Brain microvascular endothelial cell (primary cell): ENCODE measurements around the gene FIZ1.

ENCODE experiments used
- DNase-seq: peaks from one replicate; pipeline ENCODE4 v3.0.0-alpha.2; 2020
- H3K27ac ChIP-seq: fragments of 250-450 bp; sonication (Bioruptor Pico); 2 replicates; pipeline ENCODE4 v1.5.1; 2020; ENCODE audit warnings: mild to moderate bottlenecking, moderate library complexity
- H3K27me3 ChIP-seq: fragments of 250-450 bp; sonication (Bioruptor Pico); replicated peaks from 2 replicates; pipeline ENCODE4 v1.5.1; 2020; ENCODE audit warnings: mild to moderate bottlenecking
- H3K36me3 ChIP-seq: fragments of 250-450 bp; sonication (Bioruptor Pico); replicated peaks from 2 replicates; pipeline ENCODE4 v1.5.1; 2020; ENCODE audit warnings: mild to moderate bottlenecking
- H3K4me3 ChIP-seq: 2 replicates; pipeline ENCODE4 v1.5.1; 2011; ENCODE audit warnings: low read depth, mild to moderate bottlenecking, control low read depth, low read length, moderate library complexity
- in situ Hi-C: cut with HindIII; loops from 2 replicates; pipeline ENCODE4 v1.10.0; 2017; ENCODE audit warnings: low sequenced_read_pairs, low pct_ligation_motif_present
- TF ChIP-seq, protein P1 (sequence below): IDR thresholded peaks from 2 replicates; pipeline ENCODE4 v1.5.1; 2011; ENCODE audit warnings: low read depth, mild to moderate bottlenecking, moderate library complexity, low read length, control low read depth, inconsistent platforms; ENCODE audit errors: missing control alignments

FIZ1 gene

DNA sequence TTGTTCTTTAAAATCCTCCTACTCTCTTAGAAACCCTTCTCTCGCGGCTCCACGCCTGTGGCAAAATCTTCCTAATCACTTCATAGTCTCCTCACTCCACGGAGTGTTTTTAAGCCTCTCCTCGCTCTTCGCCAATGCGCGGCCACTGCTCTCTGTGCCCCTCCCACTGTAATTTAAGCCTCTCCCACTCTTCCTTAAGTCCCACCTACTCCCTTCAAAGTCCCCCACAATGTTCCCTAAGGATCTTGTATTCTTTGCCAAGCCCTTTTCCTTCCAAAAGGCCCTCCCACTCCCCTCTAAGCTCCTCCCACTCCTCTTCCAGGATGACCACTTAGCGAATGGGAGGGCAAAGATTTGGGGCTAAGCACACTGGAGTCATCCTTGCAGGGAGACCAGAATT lies 1.3 kb downstream of the FIZ1 start:
- Histone ChIP-seq H3K27me3 (no peaks in the 10 kb centered on the region), H3K27ac (no peak overlapping the region), H3K4me3 (no peak overlapping the region), H3K36me3 (peaks cover 25% of the 10 kb centered on the region)
- TF ChIP-seq, protein P1, sequence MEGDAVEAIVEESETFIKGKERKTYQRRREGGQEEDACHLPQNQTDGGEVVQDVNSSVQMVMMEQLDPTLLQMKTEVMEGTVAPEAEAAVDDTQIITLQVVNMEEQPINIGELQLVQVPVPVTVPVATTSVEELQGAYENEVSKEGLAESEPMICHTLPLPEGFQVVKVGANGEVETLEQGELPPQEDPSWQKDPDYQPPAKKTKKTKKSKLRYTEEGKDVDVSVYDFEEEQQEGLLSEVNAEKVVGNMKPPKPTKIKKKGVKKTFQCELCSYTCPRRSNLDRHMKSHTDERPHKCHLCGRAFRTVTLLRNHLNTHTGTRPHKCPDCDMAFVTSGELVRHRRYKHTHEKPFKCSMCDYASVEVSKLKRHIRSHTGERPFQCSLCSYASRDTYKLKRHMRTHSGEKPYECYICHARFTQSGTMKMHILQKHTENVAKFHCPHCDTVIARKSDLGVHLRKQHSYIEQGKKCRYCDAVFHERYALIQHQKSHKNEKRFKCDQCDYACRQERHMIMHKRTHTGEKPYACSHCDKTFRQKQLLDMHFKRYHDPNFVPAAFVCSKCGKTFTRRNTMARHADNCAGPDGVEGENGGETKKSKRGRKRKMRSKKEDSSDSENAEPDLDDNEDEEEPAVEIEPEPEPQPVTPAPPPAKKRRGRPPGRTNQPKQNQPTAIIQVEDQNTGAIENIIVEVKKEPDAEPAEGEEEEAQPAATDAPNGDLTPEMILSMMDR: no peak
- DNase-seq: no peak
- in situ Hi-C loops: no loop called here

DNA sequence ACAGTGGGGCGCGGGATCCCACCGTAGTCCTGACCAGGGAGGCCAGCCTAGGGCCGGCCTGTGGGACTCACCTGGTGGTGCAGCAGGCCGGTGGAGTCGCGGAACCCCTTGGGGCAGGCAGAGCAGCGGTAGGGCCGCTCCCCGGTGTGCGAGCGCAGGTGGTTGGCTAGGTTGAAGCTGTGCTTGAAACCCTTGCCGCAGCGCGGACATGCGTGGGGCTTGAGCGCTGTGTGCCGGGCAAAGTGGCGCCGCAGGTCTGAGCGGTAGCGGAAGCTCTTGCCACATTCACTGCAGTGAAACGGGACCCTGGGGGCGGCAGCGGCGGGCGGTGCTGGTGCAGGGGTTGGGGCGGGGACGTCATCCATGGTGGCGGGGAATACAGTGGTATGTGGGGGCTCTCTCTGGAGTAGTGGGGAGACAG lies 1.8 kb downstream of the FIZ1 start:
- peaks cover 28% of the 10 kb centered on the region for H3K36me3 ChIP-seq
- TF ChIP-seq, protein P1: no peak
- in situ Hi-C loops: no loop called here
- no peak for DNase-seq
- no peak overlapping the region for H3K27ac ChIP-seq
- no peaks in the 10 kb centered on the region for H3K27me3 ChIP-seq
- H3K4me3 ChIP-seq: no peak overlapping the region

DNA sequence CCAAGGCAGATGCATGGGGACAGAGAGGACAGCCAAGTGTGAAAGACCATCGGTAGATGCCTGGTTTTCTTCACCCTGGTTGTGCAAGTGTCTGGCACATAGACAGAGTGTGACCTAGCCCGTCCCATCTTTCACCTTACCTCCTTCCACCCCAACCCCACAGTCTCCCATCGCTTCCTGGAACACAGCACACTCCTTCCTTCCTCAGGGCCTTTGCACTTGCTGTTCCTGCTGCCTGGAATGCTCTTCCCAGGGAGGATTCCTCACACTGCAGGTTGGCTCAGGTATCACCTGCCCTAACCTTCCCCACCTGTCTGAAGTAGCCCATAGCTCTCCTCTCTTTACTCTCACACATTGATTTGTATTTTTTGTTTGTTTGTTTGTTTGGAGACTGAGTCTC lies 3.0 kb downstream of the FIZ1 start:
- DNase-seq: no peak
- H3K36me3 ChIP-seq: peaks cover 32% of the 10 kb centered on the region
- TF ChIP-seq, protein P1: no peak
- no peak overlapping the region for H3K4me3 ChIP-seq
- in situ Hi-C loops: no loop called here
- H3K27me3 ChIP-seq: no peaks in the 10 kb centered on the region
- no peak overlapping the region for H3K27ac ChIP-seq

DNA sequence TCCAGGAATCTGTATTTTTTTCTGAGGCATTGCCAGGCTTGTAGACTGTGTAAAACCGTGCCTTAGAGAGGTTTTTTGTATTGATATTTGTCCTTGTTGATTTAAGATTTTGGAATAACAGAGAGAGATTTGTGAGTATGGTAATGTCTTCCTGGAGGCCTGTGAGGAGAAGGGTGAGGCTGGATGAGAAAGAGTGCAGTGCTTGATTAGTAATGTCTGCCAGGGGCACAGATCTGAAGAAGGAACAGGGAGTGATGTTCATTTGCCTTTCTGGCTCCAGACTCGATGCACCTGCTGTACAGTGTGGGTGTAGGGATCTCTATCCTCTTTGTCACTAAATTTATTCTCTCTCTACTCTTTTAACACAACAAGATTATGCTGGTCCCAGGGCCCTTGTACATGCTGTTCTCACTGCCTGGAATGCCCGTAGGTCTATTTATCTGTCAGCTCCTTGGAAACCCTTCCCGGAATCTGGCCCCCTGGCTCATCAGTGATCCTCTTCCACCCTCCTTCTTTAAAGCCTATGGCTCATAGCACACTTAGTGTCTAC lies 4.2 kb downstream of the FIZ1 start:
- no peaks in the 10 kb centered on the region for H3K27me3 ChIP-seq
- no peak overlapping the region for H3K4me3 ChIP-seq
- DNase-seq: no peak
- TF ChIP-seq, protein P1: no peak
- in situ Hi-C loops: no loop called here
- H3K36me3 ChIP-seq: peaks cover 32% of the 10 kb centered on the region
- no peak overlapping the region for H3K27ac ChIP-seq

DNA sequence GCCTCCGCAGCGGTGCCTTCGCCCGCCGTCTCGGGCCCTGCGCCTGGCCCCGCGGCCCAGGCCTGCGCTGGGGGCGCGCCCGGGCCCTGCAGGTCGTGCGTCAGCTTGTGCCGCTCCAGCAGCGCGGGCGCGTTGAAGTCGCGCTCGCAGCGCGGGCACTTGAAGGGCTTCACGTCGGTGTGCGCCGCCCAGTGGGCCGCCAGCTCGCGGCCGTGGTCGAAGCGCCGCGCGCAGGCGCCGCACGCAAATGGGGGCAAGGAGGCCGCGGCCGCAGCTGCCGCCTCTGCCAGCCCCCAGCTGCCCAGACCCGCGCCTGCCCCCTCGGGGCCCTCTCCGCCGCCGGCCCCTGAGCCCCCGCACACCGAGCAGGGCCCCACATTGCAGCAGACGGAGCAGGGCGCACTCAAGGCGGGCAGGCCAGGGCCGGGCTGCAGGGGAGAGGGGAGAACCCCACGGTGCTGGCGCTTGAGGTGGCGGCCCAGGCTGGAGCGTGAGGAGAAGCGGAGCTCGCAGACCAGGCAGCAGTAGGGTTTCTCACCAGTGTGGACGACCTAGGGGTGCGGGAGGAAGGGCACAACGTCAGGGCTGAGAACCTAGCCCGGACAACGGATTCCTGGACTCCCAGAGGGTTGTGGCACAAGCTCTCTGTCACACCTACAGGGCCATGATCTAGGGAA lies 6.1 kb downstream of the FIZ1 start:
- no peak overlapping the region for H3K27ac ChIP-seq
- no peak overlapping the region for H3K4me3 ChIP-seq
- in situ Hi-C loops: no loop called here
- no peak for DNase-seq
- no peaks in the 10 kb centered on the region for H3K27me3 ChIP-seq
- H3K36me3 ChIP-seq: peaks cover 32% of the 10 kb centered on the region
- TF ChIP-seq, protein P1: no peak

DNA sequence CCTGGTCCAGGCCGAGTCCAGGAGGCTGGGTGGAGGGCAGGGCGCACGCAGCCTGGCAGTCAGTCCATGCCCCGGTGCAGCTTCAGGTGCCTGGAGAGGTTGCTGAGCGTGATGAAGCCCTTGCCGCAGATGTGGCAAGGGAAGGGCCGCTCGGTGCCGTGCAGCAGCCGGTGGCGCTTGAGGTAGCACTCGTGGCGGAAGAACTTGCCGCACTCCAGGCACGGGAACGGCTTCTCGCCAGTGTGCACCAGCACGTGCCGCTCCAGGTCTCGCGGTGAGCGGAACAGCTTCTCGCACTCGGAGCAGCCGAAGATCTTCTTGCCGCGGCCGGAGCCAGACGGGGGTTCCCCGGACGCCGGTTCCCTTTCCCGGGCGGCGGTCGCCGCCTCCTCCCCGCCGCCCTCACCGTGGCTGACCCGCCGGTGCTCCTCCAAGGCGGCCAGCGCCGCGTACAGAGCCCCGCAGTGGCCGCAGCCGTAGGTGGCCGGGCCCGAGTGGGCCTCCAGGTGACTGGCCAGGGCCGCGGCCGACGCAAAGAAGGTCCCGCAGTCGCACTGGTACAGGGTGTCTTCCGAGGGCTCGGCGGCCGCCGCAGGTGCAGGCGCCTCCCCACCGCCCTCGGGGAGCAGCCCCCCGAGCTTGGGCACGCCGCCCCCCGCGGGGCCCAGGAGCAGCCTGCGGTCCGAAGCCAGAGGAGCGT lies 6.8 kb downstream of the FIZ1 start:
- Histone ChIP-seq H3K4me3 (no peak overlapping the region), H3K27me3 (no peaks in the 10 kb centered on the region), H3K27ac (no peak overlapping the region), H3K36me3 (peaks cover 32% of the 10 kb centered on the region)
- no peak for DNase-seq
- TF ChIP-seq, protein P1: no peak
- in situ Hi-C loops: no loop called here
